OCI-LY7 (cell line): ENCODE data around the gene RSRC2.

Experiments
- CTCF ChIP-seq: fragments of 200-600 bp; sonication (generic); conservative IDR thresholded peaks from 2 replicates; pipeline ENCODE4 v1.5.1; 2014; ENCODE audit warnings: mild to moderate bottlenecking, antibody characterized with exemption, low read length, moderate library complexity, mixed read lengths
- EZH2phosphoT487 ChIP-seq: fragments of 200-600 bp; sonication (generic); IDR thresholded peaks from 2 replicates; pipeline ENCODE4 v1.6.1; 2018; ENCODE audit warnings: low read depth, borderline replicate concordance, mild to moderate bottlenecking, mixed run types, antibody characterized with exemption, low read length, moderate library complexity, mixed read lengths

- TF ChIP-seq CTCF (no peak), EZH2phosphoT487 (no peak)
Observed at GRCh38 chr12:122505419-122506051, 21.2 kb downstream of the RSRC2 start.
